GM10248 (cell line): ENCODE measurements around the gene IL17RA.

Source experiments
- CTCF ChIA-PET: fragments of 300-600 bp; sonication (Branson Sonifier 250); formaldehyde crosslinking; extraction: SDS; loops from one replicate; lab custom pipeline; 2021; ENCODE audit warnings: antibody characterized with exemption; lab: Yijun Ruan, JAX
- POLR2A ChIA-PET: fragments of 350-650 bp; sonication (Branson Sonifier 250); formaldehyde crosslinking; extraction: SDS; loops from one replicate; lab custom pipeline; 2020; ENCODE audit warnings: antibody characterized with exemption; lab: Yijun Ruan, JAX
- DNase-seq: peaks from one replicate; pipeline ENCODE4 v3.0.0; 2012; ENCODE audit errors: extremely low spot score
- CTCF ChIP-seq: IDR thresholded peaks from 2 replicates; pipeline ENCODE4 v1.5.1; 2012; ENCODE audit warnings: mild to moderate bottlenecking, low read depth; ENCODE audit errors: extremely low read depth, missing control alignments, control extremely low read depth

The IL17RA gene

GRCh38 chr22:17109113-17109865 is 24.5 kb downstream of the IL17RA start:
- DNase-seq, result no peak
- TF ChIP-seq CTCF, result no peak
- POLR2A ChIA-PET, result no interaction called here
- CTCF ChIA-PET, result interaction anchor here (0.9 kb wide), 1 partner anchor 15 kb away, joined by 3 read pairs; no protein-coding TSS in a partner anchor

GRCh38 chr22:17109976-17110375 is 25.2 kb downstream of the IL17RA start:
- POLR2A ChIA-PET, result no interaction called here
- TF ChIP-seq CTCF, result no peak
- CTCF ChIA-PET, result interaction anchor here (0.9 kb wide), 1 partner anchor 16 kb away, joined by 3 read pairs; no protein-coding TSS in a partner anchor
- DNase-seq, result no peak

GRCh38 chr22:17110791-17111550 is 26.2 kb downstream of the IL17RA start:
- ChIA-PET CTCF (interaction anchor here (0.8 kb wide), 1 partner anchor 18 kb away, joined by 3 read pairs; no protein-coding TSS in a partner anchor), POLR2A (no interaction called here)
- TF ChIP-seq CTCF, result no peak
- no peak for DNase-seq

GRCh38 chr22:17112491-17113042 is 27.8 kb downstream of the IL17RA start:
- ChIA-PET POLR2A (no interaction called here), CTCF (no interaction called here)
- TF ChIP-seq CTCF, result no peak
- no peak for DNase-seq

- DNase-seq, result no peak
- no peak for TF ChIP-seq CTCF
- POLR2A ChIA-PET, result no interaction called here
- CTCF ChIA-PET, result interaction anchor here (0.7 to 1.7 kb wide), 2 partner anchors 11 to 58 kb away, joined by 3 to 4 read pairs; no protein-coding TSS in a partner anchor
Observed at GRCh38 chr22:17113600-17113999, 28.8 kb downstream of the IL17RA start.

- POLR2A ChIA-PET, result no interaction called here
Observed at GRCh38 chr22:17114173-17114897, 29.5 kb downstream of the IL17RA start.

More at GRCh38 chr22:17114173-17114897, 29.5 kb downstream of the IL17RA start:
- no peak for TF ChIP-seq CTCF
- DNase-seq, result no peak
- CTCF ChIA-PET, result interaction anchor here (0.7 to 1.7 kb wide), 2 partner anchors 10 to 57 kb away, joined by 3 to 4 read pairs; no protein-coding TSS in a partner anchor
